Measurements from ENCODE around the gene KIAA0232. TPM values are rescaled to one million over a fixed set of nuclear protein-coding genes. Genes with fewer than 3 reads are reported as not detected.

KIAA0232 gene
- total and polyA plus RNA-seq, 2 of the 8 experiments (the other 6 are each of a cell fraction or from before 2014, with no cell fraction given): 5.6 to 23.3 TPM

GRCh38 chr4:6769233-6769988 is 13.1 kb upstream of the KIAA0232 start:
- H3K18ac ChIP-seq (ENCODE audit: extremely low read depth, low read length): no peak overlapping the region
- H3K14ac ChIP-seq (ENCODE audit: insufficient read length): no peak overlapping the region
- no peak overlapping the region for H2BK120ac ChIP-seq (replicated peaks; ENCODE audit: low read depth, low read length)
- no peak overlapping the region for H2AFZ ChIP-seq (ENCODE audit: low read length)
- no peak overlapping the region for H2AK5ac ChIP-seq (ENCODE audit: low read depth, low read length)
- CTCF ChIA-PET (ENCODE audit: partially characterized antibody): interaction anchor here (0.8 to 5.6 kb wide), 7 partner anchors 10 to 274 kb away, joined by 3 to 33 read pairs (median 6); partner anchors contain the start of gene TADA2B
- 92% methylated on average over 10 of the region's 11 CpGs; no CpG with 5 or more reads in 1 of the 2 experiments for WGBS, 2 experiments (ENCODE audit: extremely low coverage in 1 of 2, insufficient coverage in 1 of 2, insufficient read length in 1 of 2, insufficient replicate concordance in 2 of 2, low coverage in 1 of 2, low lambda C conversion rate in 2 of 2, missing lambda C conversion rate in 1 of 2)
- no peak overlapping the region for H2BK20ac ChIP-seq (ENCODE audit: low read length)
- H3K4ac ChIP-seq (replicated peaks; ENCODE audit: insufficient read length, low read depth, low read length): no peak overlapping the region
- H3K56ac ChIP-seq (replicated peaks; ENCODE audit: insufficient read length, low read depth, low read length): no peak overlapping the region
- no peak for FAIRE-seq
- H4K20me1 ChIP-seq (replicated peaks in 1 of 2; ENCODE audit: control insufficient read depth in 1 of 2, insufficient read depth in 2 of 2, low read length in 2 of 2): no peaks in the 10 kb centered on the region
- H2BK12ac ChIP-seq (ENCODE audit: low read depth, low read length): no peak overlapping the region
- H3K23ac ChIP-seq (ENCODE audit: insufficient read length): no peak overlapping the region
- H3K9ac ChIP-seq (replicated peaks in 1 of 4; ENCODE audit: extremely low read depth in 1 of 4, low read depth in 3 of 4, low read length in 3 of 4): no peak overlapping the region
- no peak overlapping the region for H2BK15ac ChIP-seq (ENCODE audit: low read length)
- no peaks in the 10 kb centered on the region for H3K9me3 ChIP-seq (ENCODE audit: insufficient read depth in 2 of 2, low read depth in 1 of 2, low read length in 1 of 2)
- no peak for DNase-seq (ENCODE audit: low read depth in 1 of 2, low spot score in 2 of 2)
- no peak overlapping the region for H4K91ac ChIP-seq (replicated peaks; ENCODE audit: insufficient read length, low read length)
- no peaks in the 10 kb centered on the region for H3K27me3 ChIP-seq (replicated peaks in 1 of 4; ENCODE audit: control insufficient read depth in 3 of 4, extremely low read depth in 1 of 4, insufficient read depth in 3 of 4, low read length in 3 of 4)
- no peak overlapping the region for H3K4me2 ChIP-seq (ENCODE audit: insufficient read depth in 1 of 2, low read depth in 2 of 2, low read length in 2 of 2)
- no peaks in the 10 kb centered on the region for H3K79me1 ChIP-seq (ENCODE audit: low read depth, low read length)
- no peaks in the 10 kb centered on the region; a peak in 1 of 8 replicates for H3K36me3 ChIP-seq (ENCODE audit: control insufficient read depth in 2 of 4, insufficient read depth in 4 of 4, low read length in 3 of 4)
- no peaks in the 10 kb centered on the region for H3K23me2 ChIP-seq (ENCODE audit: low read depth, low read length)
- no peak overlapping the region for H4K5ac ChIP-seq (ENCODE audit: insufficient read length, low read depth, low read length)
- H2BK5ac ChIP-seq (ENCODE audit: low read depth, low read length): no peak overlapping the region
- peaks cover 0 to 3% (median 1%) of the 10 kb centered on the region in 4 experiments; a peak in 1 of 7 replicates for H3K4me1 ChIP-seq (replicated peaks in 1 of 4; ENCODE audit: control insufficient read depth in 3 of 4, insufficient read depth in 4 of 4, low read length in 3 of 4)
- H3K4me3 ChIP-seq (ENCODE audit: extremely low read depth in 1 of 4, insufficient read depth in 2 of 4, low read depth in 3 of 4, low read length in 4 of 4): no peak overlapping the region
- no peaks in the 10 kb centered on the region for H3K79me2 ChIP-seq (ENCODE audit: control insufficient read depth in 1 of 2, insufficient read depth in 2 of 2, low read length in 2 of 2)
- POLR2A ChIA-PET (ENCODE audit: partially characterized antibody): interaction anchor here (0.9 to 1.3 kb wide), 2 partner anchors 14 to 26 kb away, joined by 3 to 5 read pairs; no protein-coding TSS in a partner anchor
- H4K8ac ChIP-seq (ENCODE audit: extremely low read depth, insufficient read depth, low read length): no peak overlapping the region
- no peak overlapping the region for H3K27ac ChIP-seq (ENCODE audit: low read depth, low read length)
- TF ChIP-seq TCF12 (IDR thresholded peaks at IDR 0.05; ENCODE audit: low read depth, low read length) (no peak), CTBP2 (IDR thresholded peaks at IDR 0.05; ENCODE audit: borderline replicate concordance, insufficient read depth, insufficient read length, low read length) (no peak), CBX5 (IDR thresholded peaks at IDR 0.05; ENCODE audit: low read depth, low read length) (no peak), SIRT6 (IDR thresholded peaks at IDR 0.05; ENCODE audit: low read length) (no peak), BCL11A (IDR thresholded peaks at IDR 0.05; ENCODE audit: low read depth in 2 of 2, low read length in 2 of 2) (no peak), TAF1 (IDR thresholded peaks at IDR 0.05; ENCODE audit: low read depth, low read length) (no peak), PHF8 (conservative IDR thresholded peaks at IDR 0.05; ENCODE audit: low read depth, low read length) (no peak)

Data from H1 (cell line).